Endothelial cell of umbilical vein (primary cell): Measurements from ENCODE around the gene FOXD2. TPM values are rescaled to one million over a fixed set of nuclear protein-coding genes. Genes with fewer than 3 reads are reported as not detected.

ENCODE experiments used
- BruUV-seq: library from RNA; stranded (reverse); fragments of 400-500 nt; replicated peaks from 2 replicates; lab custom pipeline; 2021; lab: Mats Ljungman, UMichigan
- CTCF ChIA-PET: fragments of 300-600, 350-600 bp; sonication (Branson Sonifier 250); formaldehyde crosslinking; loops from one replicate; lab custom pipeline; 2021; ENCODE audit warnings: antibody characterized with exemption, inconsistent platforms; lab: Charles Lee
- POLR2A ChIA-PET: fragments of 300-600, 350-600 bp; sonication (Branson Sonifier 250); formaldehyde crosslinking; loops from one replicate; lab custom pipeline; 2021; ENCODE audit warnings: antibody characterized with exemption, inconsistent platforms; lab: Charles Lee
- DNase-seq: peaks from one replicate; pipeline ENCODE4 v3.0.0-alpha.2; 2011; ENCODE audit warnings: low read depth, low spot score
- FAIRE-seq: peaks from 2 replicates; lab custom pipeline; 2011; peaks lifted over from hg19 to GRCh38; lab: Jason Lieb, UNC
- H2AFZ ChIP-seq: 2 replicates; pipeline ENCODE4 v1.6.0; 2012; ENCODE audit warnings: low read depth, low read length, control low read depth, inconsistent platforms
- H3K27ac ChIP-seq: 2 replicates; pipeline ENCODE4 v1.5.1; 2011; ENCODE audit warnings: low read depth, mild to moderate bottlenecking, control low read depth, low read length, moderate library complexity; ENCODE audit not compliant: insufficient read depth
- H3K27me3 ChIP-seq, 2 experiments: 2 replicates each; pipeline versions ENCODE4 v1.6.0 to v1.6.1; 2011; ENCODE audit warnings: low read length in 2 of 2, mixed read lengths in 1 of 2; ENCODE audit not compliant: control insufficient read depth in 2 of 2, insufficient read depth in 2 of 2
- H3K36me3 ChIP-seq, 2 experiments: 2 replicates in 1 of 2; 3 replicates in 1 of 2; pipeline ENCODE4 v1.5.1; 2011; ENCODE audit warnings: low read length in 2 of 2, mild to moderate bottlenecking in 1 of 2, moderate library complexity in 1 of 2; ENCODE audit not compliant: control insufficient read depth in 2 of 2, insufficient read depth in 2 of 2; ENCODE audit errors: extremely low read depth in 1 of 2
- H3K4me1 ChIP-seq: 3 replicates; pipeline ENCODE4 v1.5.1; 2011; ENCODE audit warnings: mild to moderate bottlenecking, low read length; ENCODE audit not compliant: control insufficient read depth, insufficient read depth; ENCODE audit errors: extremely low read depth
- H3K4me2 ChIP-seq: 2 replicates; pipeline ENCODE4 v1.6.1; 2011; ENCODE audit warnings: low read length, control low read depth, mixed read lengths; ENCODE audit not compliant: insufficient read depth
- H3K4me3 ChIP-seq, 3 experiments: fragments of 200-600 bp in 1 of 3; sonication (generic), shearing (Covaris generic) in 1 of 3; replicated peaks in 1 of 3; 2 replicates each; pipeline ENCODE4 v1.5.1; 2011 to 2016; ENCODE audit warnings: control low read depth in 3 of 3, low read length in 3 of 3, mild to moderate bottlenecking in 2 of 3, inconsistent platforms in 1 of 3, low read depth in 1 of 3, moderate library complexity in 1 of 3; ENCODE audit not compliant: insufficient read depth in 1 of 3
- H3K79me2 ChIP-seq: 2 replicates; pipeline ENCODE4 v1.6.0; 2012; ENCODE audit warnings: low read length, inconsistent platforms; ENCODE audit not compliant: control insufficient read depth, insufficient read depth
- H3K9ac ChIP-seq: replicated peaks from 2 replicates; pipeline ENCODE3; 2011; ENCODE audit warnings: low read length, control low read depth; ENCODE audit not compliant: insufficient read depth; ENCODE audit errors: extremely low read depth
- H3K9me1 ChIP-seq: replicated peaks from 3 replicates; pipeline ENCODE4 v1.6.0; 2011; ENCODE audit warnings: mild to moderate bottlenecking, low read length; ENCODE audit not compliant: control insufficient read depth, insufficient read depth; ENCODE audit errors: extremely low read depth
- H3K9me3 ChIP-seq: replicated peaks from 2 replicates; pipeline ENCODE4 v1.5.1; 2012; ENCODE audit warnings: low read length, inconsistent platforms; ENCODE audit not compliant: control insufficient read depth, insufficient read depth
- H4K20me1 ChIP-seq: replicated peaks from 2 replicates; pipeline ENCODE3; 2011; ENCODE audit warnings: mild to moderate bottlenecking, low read length; ENCODE audit not compliant: control insufficient read depth, insufficient read depth; ENCODE audit errors: extremely low read depth
- EZH2 ChIP-seq: IDR thresholded peaks from 2 replicates; pipeline ENCODE4 v1.6.1; 2012; ENCODE audit warnings: borderline replicate concordance, low read depth, mild to moderate bottlenecking, moderate library complexity, low read length, inconsistent platforms; ENCODE audit not compliant: severe bottlenecking
- FOS ChIP-seq: IDR thresholded peaks from 2 replicates; pipeline ENCODE4 v1.6.1; 2011; ENCODE audit warnings: mild to moderate bottlenecking, low read length, moderate library complexity, borderline replicate concordance; ENCODE audit not compliant: insufficient read depth
- GATA2 ChIP-seq: IDR thresholded peaks from 2 replicates; pipeline ENCODE4 v1.7.0; 2011; ENCODE audit warnings: low read depth, mild to moderate bottlenecking, moderate library complexity, mixed read lengths, low read length; ENCODE audit not compliant: insufficient read length, insufficient read depth
- JUN ChIP-seq: IDR thresholded peaks from 2 replicates; pipeline ENCODE4 v1.6.1; 2011; ENCODE audit warnings: borderline replicate concordance, low read depth; ENCODE audit not compliant: insufficient read length, insufficient read depth
- MYC ChIP-seq: IDR thresholded peaks from one replicate; pipeline ENCODE4 v1.6.1; 2011; ENCODE audit warnings: mild to moderate bottlenecking, low read depth, low read length
- POLR2A ChIP-seq: IDR thresholded peaks from 2 replicates; pipeline ENCODE4 v1.6.1; 2012; ENCODE audit warnings: low read depth, mild to moderate bottlenecking, control low read depth, low read length
- POLR2AphosphoS5 ChIP-seq: IDR thresholded peaks from 2 replicates; pipeline ENCODE4 v1.6.1; 2012; ENCODE audit warnings: low read depth, mild to moderate bottlenecking, control low read depth, low read length, moderate library complexity; ENCODE audit not compliant: insufficient read depth
- dilution Hi-C: fragments of 300-500 bp; cut with MboI; formaldehyde crosslinking; loops from one replicate; pipeline ENCODE4 v1.15.0; 2019; ENCODE audit warnings: low sequenced_read_pairs; ENCODE audit not compliant: extremely low pct_ligation_motif_present
- intact Hi-C: fragments of 100-400 bp; cut with micrococcal nuclease; formaldehyde crosslinking; loops from one replicate; pipeline ENCODE4 v1.10.0; 2022
- polyA plus RNA-seq, 4 experiments: library from polyadenylated mRNA; depleted of rRNA in 3 of 4; stranded (reverse) in 3 of 4; unstranded in 1 of 4; fragments of >200 nt; gene quantifications; 2 replicates each; pipeline versions ENCODE4 v1.2.1 to v1.2.3, GENCODE V29; 2011 to 2012; ENCODE audit warnings: missing spikeins in 1 of 4
- total RNA-seq: library from RNA; stranded (reverse); gene quantifications from 2 replicates; pipeline ENCODE4 v1.2.3, GENCODE V29; 2021
- TF ChIP-seq, protein P1 (sequence below): IDR thresholded peaks from 2 replicates; pipeline ENCODE4 v1.6.1; 2011; ENCODE audit not compliant: insufficient read depth, insufficient read length
- TF ChIP-seq, protein P2 (sequence below), 2 donors: IDR thresholded peaks; 1 replicate in 1 of 2; 2 replicates in 1 of 2; pipeline ENCODE4 v1.5.1; 2011; ENCODE audit warnings: low read length in 2 of 2, mild to moderate bottlenecking in 2 of 2, moderate library complexity in 2 of 2, control low read depth in 1 of 2, inconsistent platforms in 1 of 2, low read depth in 1 of 2; ENCODE audit not compliant: insufficient read depth in 1 of 2; ENCODE audit errors: extremely low read depth in 1 of 2

The FOXD2 gene
- total and polyA plus RNA-seq, 2 donors (not counting 3 experiments of a cell fraction or from before 2014, with no cell fraction given), result 0.01 to 0.09 TPM

DNA sequence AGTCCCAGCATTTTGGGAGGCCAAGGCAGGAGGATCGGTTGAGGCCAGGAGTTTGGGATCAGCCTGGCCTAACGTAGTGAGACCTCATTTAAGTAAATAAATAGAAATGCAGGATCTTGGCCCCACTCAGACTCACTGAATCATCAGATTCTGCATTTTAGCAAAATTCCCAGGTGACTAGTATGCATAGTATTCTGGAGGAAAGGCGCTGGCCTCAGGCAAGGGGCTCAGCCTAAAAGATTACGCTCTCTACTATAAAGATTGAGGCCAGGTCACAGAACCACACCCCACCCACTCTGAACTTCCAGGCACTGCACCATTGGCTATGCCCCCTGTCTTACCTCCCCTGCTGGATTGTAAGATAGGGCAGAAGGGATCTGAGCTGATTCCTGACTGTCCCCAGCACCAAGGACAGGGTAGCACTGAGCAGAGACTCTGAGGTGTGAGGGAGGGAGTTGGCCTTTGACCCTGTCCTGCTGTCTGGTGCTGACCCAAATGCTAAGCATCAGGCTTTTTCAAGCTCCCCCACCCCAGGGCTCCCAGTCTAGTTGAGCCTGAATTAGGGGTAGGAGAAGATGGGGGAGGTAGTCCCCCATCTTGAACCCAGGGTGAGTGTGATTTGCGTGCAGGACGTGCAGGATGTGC lies 19.0 kb upstream of the FOXD2 start:
- intact Hi-C loops (no loop called here), dilution Hi-C loops (no loop called here)
- Histone ChIP-seq H3K36me3 (no peaks in the 10 kb centered on the region), H3K4me1 (no peaks in the 10 kb centered on the region), H3K79me2 (no peaks in the 10 kb centered on the region), H4K20me1 (no peaks in the 10 kb centered on the region), H3K27ac (no peak overlapping the region), H3K9me1 (no peaks in the 10 kb centered on the region), H3K9ac (no peak overlapping the region), H2AFZ (no peak overlapping the region), H3K4me3 (no peak overlapping the region), H3K4me2 (no peak overlapping the region), H3K27me3 (peaks cover 40 to 58% of the 10 kb centered on the region in 2 experiments), H3K9me3 (no peaks in the 10 kb centered on the region)
- POLR2A ChIA-PET, result no interaction called here
- no peak for FAIRE-seq
- no TSS peak for BruUV-seq
- CTCF ChIA-PET, result interaction anchor here (0.6 to 2.6 kb wide), 8 partner anchors 13 to 307 kb away, joined by 3 to 14 read pairs (median 5); partner anchors contain the start of genes FOXD2 and PDZK1IP1
- TF ChIP-seq, protein P1, sequence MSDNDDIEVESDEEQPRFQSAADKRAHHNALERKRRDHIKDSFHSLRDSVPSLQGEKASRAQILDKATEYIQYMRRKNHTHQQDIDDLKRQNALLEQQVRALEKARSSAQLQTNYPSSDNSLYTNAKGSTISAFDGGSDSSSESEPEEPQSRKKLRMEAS, result no peak
- TF ChIP-seq EZH2, result no peak
- no peak for DNase-seq

DNA sequence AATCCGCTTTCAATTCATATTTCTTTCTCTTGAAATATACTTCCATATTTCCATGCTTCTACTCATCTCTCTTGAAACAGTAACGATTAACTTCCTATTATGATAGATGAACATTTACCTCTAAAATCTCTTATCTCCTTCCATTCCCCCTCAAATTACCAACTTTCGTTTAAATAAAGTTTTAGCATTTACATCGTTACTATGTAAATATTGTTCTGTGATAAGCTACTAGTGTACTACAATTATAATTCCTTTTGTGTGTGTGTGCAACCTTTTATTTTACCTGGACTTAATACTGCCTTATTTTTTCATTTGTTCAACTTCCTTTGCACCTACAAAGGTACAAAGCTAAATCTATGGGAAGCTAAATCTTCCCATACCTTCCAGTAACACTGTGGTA lies 17.3 kb upstream of the FOXD2 start:
- Histone ChIP-seq H3K27me3 (peaks cover 31 to 41% of the 10 kb centered on the region in 2 experiments), H3K4me1 (no peaks in the 10 kb centered on the region), H3K9ac (no peak overlapping the region), H3K79me2 (no peaks in the 10 kb centered on the region), H3K36me3 (no peaks in the 10 kb centered on the region), H3K27ac (no peak overlapping the region), H3K9me1 (no peaks in the 10 kb centered on the region), H3K9me3 (no peaks in the 10 kb centered on the region), H4K20me1 (no peaks in the 10 kb centered on the region), H3K4me2 (no peak overlapping the region), H2AFZ (no peak overlapping the region), H3K4me3 (no peak overlapping the region)
- TF ChIP-seq POLR2A, result no peak
- TF ChIP-seq, protein P1, result no peak
- TF ChIP-seq, protein P2, sequence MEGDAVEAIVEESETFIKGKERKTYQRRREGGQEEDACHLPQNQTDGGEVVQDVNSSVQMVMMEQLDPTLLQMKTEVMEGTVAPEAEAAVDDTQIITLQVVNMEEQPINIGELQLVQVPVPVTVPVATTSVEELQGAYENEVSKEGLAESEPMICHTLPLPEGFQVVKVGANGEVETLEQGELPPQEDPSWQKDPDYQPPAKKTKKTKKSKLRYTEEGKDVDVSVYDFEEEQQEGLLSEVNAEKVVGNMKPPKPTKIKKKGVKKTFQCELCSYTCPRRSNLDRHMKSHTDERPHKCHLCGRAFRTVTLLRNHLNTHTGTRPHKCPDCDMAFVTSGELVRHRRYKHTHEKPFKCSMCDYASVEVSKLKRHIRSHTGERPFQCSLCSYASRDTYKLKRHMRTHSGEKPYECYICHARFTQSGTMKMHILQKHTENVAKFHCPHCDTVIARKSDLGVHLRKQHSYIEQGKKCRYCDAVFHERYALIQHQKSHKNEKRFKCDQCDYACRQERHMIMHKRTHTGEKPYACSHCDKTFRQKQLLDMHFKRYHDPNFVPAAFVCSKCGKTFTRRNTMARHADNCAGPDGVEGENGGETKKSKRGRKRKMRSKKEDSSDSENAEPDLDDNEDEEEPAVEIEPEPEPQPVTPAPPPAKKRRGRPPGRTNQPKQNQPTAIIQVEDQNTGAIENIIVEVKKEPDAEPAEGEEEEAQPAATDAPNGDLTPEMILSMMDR (IDR thresholded peaks at IDR 0.05; ENCODE audit: extremely low read depth in 1 of 2, insufficient read depth in 1 of 2, low read depth in 1 of 2, low read length in 2 of 2), result no peak
- no peak for TF ChIP-seq POLR2AphosphoS5
- TF ChIP-seq JUN, result no peak
- no peak for TF ChIP-seq MYC
- no peak for TF ChIP-seq EZH2
- no peak for TF ChIP-seq GATA2
- TF ChIP-seq FOS, result no peak
- no peak for DNase-seq
- dilution Hi-C loops (no loop called here), intact Hi-C loops (loop anchor here (5.0 kb wide), 1 partner anchor 108 kb away; the partner anchor contains the start of gene STIL)
- POLR2A ChIA-PET, result no interaction called here
- CTCF ChIA-PET, result interaction anchor here (0.6 to 2.3 kb wide), 9 partner anchors 11 to 306 kb away, joined by 3 to 15 read pairs (median 4); partner anchors contain the start of gene FOXD2
- no TSS peak for BruUV-seq
- FAIRE-seq, result no peak
